T1000 (cell line): ENCODE results near the gene CD55.

Experiments used
- DNase-seq: peaks from one replicate; lab custom pipeline; 2025; ENCODE audit warnings: mixed read lengths; lab: John Stamatoyannopoulos, UW

The CD55 gene

DNA sequence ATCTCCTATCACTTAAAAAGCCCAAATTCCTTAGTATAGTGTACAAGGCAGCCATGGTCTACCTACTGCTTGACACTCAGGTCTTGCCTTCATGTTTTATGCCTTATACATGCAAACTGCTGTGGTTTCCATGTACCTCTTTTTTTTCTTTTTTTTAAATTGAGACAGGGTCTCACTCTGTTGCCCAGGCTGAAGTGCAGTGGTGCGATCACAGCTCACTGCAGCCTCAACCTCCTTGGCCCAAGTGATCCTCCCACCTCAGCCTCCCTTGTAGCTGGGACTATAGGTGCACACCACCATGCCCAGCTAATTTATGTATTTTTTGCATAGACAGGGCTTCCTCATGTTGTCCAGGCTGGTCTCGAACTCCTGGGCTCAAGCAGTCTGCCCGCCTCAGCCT, 8.0 kb downstream of the CD55 start:
- no peak for DNase-seq

- DNase-seq: no peak
Observed at GRCh38 chr1:207330011-207330710, 8.7 kb downstream of the CD55 start.

- no peak for DNase-seq
Observed at GRCh38 chr1:207331354-207332313, 10.2 kb downstream of the CD55 start.

DNA sequence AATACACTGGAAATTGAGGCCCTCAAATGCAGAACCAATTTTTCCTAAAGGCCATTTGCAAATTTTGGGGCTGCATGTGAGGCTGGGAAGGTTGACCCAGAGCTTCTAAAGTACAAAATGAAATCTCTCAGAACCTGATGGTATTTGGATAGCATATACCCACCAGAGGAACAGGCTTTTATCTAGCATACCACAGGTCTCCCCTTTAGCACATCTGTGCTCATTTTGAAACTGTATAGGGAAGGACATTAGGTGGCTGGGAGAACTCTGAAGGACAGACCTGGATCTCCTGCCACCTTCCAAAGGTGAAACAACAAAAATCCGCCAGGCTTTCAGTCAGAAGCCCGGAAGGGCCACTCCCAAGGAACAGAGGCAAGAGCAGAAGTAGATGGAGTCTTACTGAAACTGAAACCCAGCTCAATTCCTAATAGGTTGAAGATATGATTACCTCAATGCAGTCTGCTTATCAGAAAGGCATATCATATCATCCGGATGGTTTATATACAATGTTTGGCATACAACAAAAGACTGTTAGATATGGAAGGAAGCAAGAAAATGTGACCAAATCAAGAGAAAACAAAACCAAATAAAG, 11.6 kb downstream of the CD55 start:
- no peak for DNase-seq

DNA sequence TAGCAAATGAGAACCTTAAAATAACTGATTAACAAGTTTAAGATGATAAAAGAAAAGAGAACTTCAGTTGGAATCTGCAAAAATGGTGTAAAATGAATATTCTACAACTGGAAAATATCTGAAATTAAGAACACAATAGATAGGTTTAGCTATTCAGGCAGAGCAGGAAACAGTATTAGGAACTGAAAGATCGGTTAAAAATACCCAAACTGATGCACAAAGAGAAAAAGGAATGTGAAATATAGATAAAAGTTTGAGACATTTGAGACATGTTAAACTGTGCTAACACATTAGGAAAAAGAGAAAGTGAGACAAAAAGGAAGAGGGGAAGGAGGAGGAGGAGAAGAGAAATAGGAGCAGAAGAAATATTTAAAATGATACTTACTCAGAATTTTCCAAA, 12.1 kb downstream of the CD55 start:
- DNase-seq: no peak

- DNase-seq: no peak
Observed at GRCh38 chr1:207334337-207334736, 12.9 kb downstream of the CD55 start.

GRCh38 chr1:207335138-207335537, 13.7 kb downstream of the CD55 start:
- DNase-seq: no peak

DNA sequence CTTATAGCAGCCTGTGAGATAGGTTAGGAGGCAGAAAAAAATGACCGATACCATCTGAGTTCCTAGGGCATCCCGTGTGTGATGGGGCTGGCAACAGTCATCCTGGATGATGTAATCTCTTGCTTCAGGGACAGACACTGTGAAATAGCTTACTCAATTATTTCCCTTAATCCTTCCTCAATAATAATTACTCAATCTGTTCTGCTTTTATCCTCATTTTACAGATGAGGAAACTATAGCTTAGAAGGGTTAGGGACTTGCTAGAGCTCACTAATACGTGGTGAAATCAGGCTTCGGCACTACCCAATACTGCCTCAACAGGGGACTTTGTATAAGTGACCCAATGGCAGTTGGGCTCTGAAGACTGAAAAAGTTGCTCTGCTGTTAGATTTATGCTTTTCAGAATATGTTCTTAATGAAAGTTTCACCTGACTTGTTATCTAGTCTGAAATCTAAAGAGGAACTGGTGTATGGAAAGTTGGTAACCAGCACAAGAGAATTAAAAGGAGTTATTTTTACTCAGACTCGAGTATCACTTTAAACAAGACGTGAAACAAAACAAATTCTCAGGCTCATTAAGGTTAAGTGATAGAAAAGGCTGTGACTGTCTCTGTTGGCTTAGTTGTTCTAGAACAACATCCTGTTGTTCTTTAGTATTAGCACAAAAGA, 14.4 kb downstream of the CD55 start:
- DNase-seq: no peak

DNA sequence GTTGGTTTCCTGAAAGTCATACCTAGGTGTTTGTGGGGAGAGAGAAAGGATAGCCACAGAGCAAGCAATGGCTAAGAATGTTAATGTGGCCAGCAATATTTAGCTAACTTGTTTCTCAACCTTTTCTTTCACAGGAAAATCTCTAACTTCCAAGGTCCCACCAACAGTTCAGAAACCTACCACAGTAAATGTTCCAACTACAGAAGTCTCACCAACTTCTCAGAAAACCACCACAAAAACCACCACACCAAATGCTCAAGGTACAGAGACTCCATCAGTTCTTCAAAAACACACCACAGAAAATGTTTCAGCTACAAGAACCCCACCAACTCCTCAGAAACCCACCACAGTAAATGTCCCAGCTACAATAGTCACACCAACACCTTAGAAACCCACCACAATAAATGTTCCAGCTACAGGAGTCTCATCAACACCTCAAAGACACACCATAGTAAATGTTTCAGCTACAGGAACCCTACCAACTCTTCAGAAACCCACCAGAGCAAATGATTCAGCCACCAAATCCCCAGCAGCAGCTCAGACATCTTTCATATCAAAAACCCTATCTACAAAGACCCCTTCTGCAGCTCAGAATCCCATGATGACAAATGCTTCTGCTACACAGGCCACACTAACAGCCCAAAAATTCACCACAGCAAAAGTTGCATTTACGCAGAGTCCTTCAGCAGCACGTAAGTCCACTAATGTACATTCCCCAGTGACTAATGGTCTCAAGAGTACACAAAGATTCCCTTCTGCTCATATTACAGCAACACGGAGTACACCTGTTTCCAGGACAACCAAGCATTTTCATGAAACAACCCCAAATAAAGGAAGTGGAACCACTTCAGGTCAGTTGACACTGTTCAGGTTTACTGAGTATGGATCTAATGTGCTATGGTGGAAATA, 15.3 kb downstream of the CD55 start:
- DNase-seq: no peak

DNA sequence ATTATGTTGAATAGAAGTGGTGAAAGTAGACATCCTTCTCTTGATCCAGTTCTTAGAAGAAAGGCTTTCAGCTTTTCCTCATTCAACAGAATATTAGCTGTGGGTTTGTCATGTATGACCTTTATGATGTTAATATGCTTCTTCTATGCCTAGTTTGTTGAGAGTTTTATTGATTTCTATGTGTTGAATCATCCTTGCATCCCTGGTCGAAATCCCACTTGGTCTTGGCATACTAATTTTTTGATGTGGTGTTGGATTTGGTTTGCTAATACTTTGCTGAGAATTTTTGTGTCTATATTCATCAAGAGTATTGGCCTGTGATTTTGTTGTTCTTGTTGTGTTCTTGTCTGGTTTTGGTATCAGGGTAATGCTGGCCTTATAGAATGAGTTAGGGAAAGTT, 20.9 kb downstream of the CD55 start:
- no peak for DNase-seq

DNA sequence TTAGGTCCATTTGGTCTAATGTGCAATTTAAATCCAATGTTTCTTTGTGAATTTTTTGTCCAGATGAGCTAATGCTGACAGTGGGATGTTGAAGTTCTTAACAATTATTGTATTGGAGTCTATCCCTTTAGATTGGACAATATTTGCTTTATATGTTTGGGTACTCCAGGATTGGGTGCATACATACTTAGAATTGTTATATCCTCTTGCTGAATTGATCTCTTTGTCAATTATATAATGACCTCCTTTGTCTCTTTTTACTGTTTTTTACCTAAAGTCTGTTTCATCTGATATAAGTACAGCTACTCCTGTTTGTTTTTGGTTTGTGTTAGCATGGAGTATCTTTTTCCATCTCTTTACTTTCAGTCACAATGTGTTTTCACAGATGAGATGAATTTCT, 22.2 kb downstream of the CD55 start:
- no peak for DNase-seq

GRCh38 chr1:207344221-207344620, 22.7 kb downstream of the CD55 start:
- DNase-seq: no peak

DNA sequence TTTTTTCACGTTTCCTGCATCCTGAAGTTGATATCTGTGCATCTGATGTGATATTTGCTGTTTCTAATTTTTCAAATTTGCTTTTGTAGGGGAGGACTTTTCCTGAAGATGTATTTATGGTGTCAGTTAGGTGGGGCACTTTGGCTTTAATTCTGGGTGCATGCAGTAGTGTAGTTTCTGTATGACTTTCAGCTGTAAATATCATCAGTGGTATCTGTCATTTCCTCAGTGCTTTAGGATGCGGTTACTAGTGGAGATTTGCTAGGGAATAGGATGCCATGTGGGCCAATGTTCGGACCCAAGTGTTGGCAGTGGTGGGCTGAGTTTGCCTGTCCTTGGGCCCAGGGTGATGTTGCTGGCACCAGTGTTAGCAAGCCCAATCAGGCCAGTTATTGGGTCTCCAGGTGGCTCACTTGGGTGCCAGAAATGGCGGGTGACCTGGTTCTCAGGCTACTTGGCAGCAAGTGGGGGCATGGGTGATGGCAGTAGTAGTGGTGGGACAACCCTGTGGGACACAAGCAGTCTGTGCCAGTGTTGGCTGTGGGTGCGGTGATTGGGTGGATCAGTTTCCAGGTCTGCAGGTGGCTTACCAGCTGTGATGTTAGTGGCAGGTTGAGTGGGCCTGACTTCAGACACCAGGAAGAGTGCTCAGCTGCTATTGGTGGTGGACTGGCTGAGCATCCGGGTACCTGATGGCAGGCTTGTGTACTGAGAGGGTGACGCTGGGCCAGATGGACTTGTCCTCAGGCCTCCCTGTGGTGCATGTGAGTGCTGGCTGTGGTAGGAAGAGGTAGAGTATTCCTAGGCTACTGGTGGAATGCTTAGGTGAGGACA, 24.4 kb downstream of the CD55 start:
- no peak for DNase-seq

DNA sequence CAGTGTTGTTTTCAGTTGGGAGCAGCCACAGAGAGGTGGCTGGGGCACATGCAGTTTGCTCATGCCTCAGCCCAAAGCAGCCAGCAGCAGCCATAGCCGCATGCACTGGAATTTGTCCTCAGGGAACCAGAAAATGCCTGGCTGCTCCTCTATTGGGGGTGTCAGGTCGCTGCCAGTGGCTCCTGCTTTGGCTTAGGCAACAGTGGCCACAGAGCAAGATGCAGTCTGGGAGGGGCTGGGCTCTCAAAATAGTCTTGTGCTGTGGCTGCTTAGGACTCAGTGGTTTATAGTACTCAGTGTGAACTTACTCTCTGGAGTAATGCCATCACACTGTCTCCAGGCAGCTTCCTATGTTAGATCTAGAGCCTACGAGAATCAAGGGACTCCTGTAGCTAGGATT, 25.0 kb downstream of the CD55 start:
- DNase-seq: no peak

GRCh38 chr1:207349979-207350378, 28.5 kb downstream of the CD55 start:
- DNase-seq: no peak

GRCh38 chr1:207352554-207352953, 31.1 kb downstream of the CD55 start:
- DNase-seq: no peak

GRCh38 chr1:207355060-207355459, 33.6 kb downstream of the CD55 start:
- DNase-seq: no peak

- DNase-seq: no peak
Observed at GRCh38 chr1:207355513-207356295, 34.2 kb downstream of the CD55 start.

- DNase-seq: no peak
Observed at GRCh38 chr1:207361029-207361428, 39.6 kb downstream of the CD55 start.

GRCh38 chr1:207361889-207362288, 40.4 kb downstream of the CD55 start:
- DNase-seq: no peak
